SK-N-SH (cell line): Measurements from ENCODE around the gene BIN2.

Source experiments
- GATA2 ChIP-seq: sonication (generic); formaldehyde crosslinking; IDR thresholded peaks from 2 replicates; pipeline ENCODE4 v1.5.0; 2020; ENCODE audit warnings: mild to moderate bottlenecking, missing genetic modification reagents
- POLR2AphosphoS5 ChIP-seq: IDR thresholded peaks from 2 replicates; pipeline ENCODE4 v1.6.1; 2012; ENCODE audit warnings: low read depth, low read length
- RAD21 ChIP-seq: IDR thresholded peaks from 2 replicates; pipeline ENCODE4 v1.6.1; 2012; ENCODE audit warnings: mild to moderate bottlenecking, low read length
- RCOR1 ChIP-seq: fragments of 150-350 bp; IDR thresholded peaks from 2 replicates; pipeline ENCODE4 v1.6.1; 2017; ENCODE audit warnings: antibody characterized with exemption, low read length
- TEAD4 ChIP-seq: IDR thresholded peaks from 2 replicates; pipeline ENCODE4 v1.4.0; 2012; ENCODE audit warnings: mild to moderate bottlenecking, borderline replicate concordance; ENCODE audit not compliant: insufficient read depth
- TF ChIP-seq, protein P1 (sequence below): fragments of 200-600 bp; sonication (generic); IDR thresholded peaks from 2 replicates; pipeline ENCODE4 v1.6.1; 2017; ENCODE audit warnings: antibody characterized with exemption, mild to moderate bottlenecking, moderate library complexity
- TF ChIP-seq, protein P2 (sequence below): fragments of 150-350 bp; IDR thresholded peaks from 2 replicates; pipeline ENCODE4 v1.6.1; 2017; ENCODE audit warnings: antibody characterized with exemption, low read length, low read depth, borderline replicate concordance

DNA sequence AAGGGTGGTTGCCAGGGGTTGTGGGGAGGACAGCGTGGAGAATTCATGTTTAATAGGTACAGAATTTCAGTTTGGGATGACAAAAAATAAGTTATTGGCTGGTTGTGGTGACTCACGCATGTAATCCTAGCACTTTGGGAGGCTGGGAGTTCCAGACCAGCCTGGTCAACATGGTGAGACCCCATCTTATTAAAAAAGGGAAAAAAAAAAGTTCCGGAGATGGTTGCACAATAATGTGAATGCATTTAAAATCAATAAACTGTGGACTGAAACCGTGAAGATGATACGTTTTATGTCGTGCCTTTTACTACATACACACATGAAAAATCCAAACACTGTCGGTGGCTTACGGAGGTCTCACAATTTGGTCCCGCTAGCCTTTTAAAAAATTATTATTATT is 46.7 kb upstream of the BIN2 start:
- TF ChIP-seq POLR2AphosphoS5 (no peak), RAD21 (no peak), GATA2 (no peak), TEAD4 (no peak), RCOR1 (no peak)
- TF ChIP-seq, protein P1, sequence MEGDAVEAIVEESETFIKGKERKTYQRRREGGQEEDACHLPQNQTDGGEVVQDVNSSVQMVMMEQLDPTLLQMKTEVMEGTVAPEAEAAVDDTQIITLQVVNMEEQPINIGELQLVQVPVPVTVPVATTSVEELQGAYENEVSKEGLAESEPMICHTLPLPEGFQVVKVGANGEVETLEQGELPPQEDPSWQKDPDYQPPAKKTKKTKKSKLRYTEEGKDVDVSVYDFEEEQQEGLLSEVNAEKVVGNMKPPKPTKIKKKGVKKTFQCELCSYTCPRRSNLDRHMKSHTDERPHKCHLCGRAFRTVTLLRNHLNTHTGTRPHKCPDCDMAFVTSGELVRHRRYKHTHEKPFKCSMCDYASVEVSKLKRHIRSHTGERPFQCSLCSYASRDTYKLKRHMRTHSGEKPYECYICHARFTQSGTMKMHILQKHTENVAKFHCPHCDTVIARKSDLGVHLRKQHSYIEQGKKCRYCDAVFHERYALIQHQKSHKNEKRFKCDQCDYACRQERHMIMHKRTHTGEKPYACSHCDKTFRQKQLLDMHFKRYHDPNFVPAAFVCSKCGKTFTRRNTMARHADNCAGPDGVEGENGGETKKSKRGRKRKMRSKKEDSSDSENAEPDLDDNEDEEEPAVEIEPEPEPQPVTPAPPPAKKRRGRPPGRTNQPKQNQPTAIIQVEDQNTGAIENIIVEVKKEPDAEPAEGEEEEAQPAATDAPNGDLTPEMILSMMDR, result no peak
- TF ChIP-seq, protein P2, sequence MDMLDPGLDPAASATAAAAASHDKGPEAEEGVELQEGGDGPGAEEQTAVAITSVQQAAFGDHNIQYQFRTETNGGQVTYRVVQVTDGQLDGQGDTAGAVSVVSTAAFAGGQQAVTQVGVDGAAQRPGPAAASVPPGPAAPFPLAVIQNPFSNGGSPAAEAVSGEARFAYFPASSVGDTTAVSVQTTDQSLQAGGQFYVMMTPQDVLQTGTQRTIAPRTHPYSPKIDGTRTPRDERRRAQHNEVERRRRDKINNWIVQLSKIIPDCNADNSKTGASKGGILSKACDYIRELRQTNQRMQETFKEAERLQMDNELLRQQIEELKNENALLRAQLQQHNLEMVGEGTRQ, result no peak
